Epithelial cell of umbilical artery (primary cell): ENCODE data around the gene IL34. TPM values are rescaled to one million over a fixed set of nuclear protein-coding genes. Genes with fewer than 3 reads are reported as not detected.

Experiments
- total RNA-seq: library from RNA; depleted of rRNA; stranded (reverse); fragments of >200 nt; gene quantifications from 2 replicates; pipeline ENCODE4 v1.2.3, GENCODE V29; 2014

IL34 gene
- 0.32 and 1.4 TPM in 2 replicates for total RNA-seq

DNA sequence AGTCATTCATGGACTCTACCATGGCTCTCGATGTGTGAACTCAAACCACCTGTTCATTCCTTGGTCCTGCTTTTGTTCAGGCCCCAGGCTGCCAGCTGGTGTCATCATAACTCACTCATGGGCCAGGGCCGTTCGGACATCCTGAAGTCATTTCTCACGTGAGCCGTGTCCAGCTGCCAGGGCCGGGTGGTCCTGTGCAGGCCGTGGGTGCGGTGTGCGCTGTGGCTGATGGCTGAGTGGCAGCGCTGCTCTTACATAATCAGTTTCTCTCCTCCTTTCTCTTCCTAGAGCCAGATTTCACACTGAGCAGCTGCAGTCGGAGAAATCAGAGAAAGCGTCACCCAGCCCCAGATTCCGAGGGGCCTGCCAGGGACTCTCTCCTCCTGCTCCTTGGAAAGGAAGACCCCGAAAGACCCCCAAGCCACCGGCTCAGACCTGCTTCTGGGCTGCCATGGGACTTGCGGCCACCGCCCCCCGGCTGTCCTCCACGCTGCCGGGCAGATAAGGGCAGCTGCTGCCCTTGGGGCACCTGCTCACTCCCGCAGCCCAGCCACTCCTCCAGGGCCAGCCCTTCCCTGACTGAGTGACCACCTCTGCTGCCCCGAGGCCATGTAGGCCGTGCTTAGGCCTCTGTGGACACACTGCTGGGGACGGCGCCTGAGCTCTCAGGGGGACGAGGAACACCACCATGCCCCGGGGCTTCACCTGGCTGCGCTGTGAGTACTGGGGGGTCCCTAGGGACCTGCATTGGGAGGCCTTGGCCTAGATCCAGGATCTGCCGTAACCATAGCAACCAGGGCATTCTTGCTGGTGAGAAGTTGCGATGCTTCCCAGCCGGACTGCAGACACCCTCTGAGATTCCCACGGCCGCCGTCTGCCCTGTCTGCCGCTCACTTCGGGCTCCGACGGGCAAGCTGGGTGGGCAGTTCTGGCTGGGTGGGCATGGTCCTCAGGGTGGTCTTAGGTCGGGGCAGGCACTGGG, at the start of gene IL34:
TSS of gene IL34 (plus strand) at position 300 of the 982 bp plus-strand sequence. CDS start at position 689, 389 bp downstream.

DNA sequence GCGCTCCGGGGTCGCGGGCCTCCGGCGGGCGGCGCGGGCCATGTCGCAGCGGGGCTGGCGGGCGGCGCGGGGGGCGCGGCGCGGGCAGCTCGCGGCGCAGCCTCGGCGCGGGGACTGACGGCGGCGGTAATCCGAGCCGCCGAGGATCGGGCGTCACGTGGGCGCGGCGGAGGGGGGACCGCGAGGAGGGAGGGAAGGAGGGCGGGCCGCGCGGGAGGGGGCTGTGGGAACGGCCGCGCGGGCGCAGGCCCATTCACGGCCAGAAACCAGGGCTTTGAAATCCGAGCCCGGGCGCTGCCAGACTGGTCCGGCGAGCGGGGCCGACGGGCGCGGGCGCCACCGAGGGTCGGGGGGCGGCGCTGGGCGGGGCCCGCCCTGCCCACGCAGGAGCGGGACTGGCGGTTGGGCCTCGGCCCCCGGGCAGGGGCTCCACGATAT, 39.6 kb downstream of the IL34 start, which contains the start of gene MTSS2:
TSS of gene MTSS2 (minus strand) at position 116 of the 438 bp plus-strand sequence. CDS start 262 bp downstream, outside the sequence.

Other genes with a start within 250 kb of the IL34 start
- 27.9 and 31.3 TPM in 2 replicates for gene ST3GAL2, start 207.5 kb upstream of the IL34 start, total RNA-seq
- gene FCSK, start 192.0 kb upstream of the IL34 start, total RNA-seq: 7.1 and 14.3 TPM in 2 replicates
- gene COG4, start 123.0 kb upstream of the IL34 start, total RNA-seq: 71.8 and 159 TPM in 2 replicates
- gene SF3B3, start 122.7 kb upstream of the IL34 start, total RNA-seq: 77.7 and 89.3 TPM in 2 replicates
- 2.9 and 5.5 TPM in 2 replicates for gene MTSS2, start 39.5 kb downstream of the IL34 start, total RNA-seq
- gene VAC14, start 154.6 kb downstream of the IL34 start, total RNA-seq: 14.9 and 20.7 TPM in 2 replicates